Natural killer cell (primary cell): ENCODE results near the gene PTPRM. TPM values are rescaled to one million over a fixed set of nuclear protein-coding genes. Genes with fewer than 3 reads are reported as not detected.

Experiments used
- ATAC-seq, 3 donors: fragments of 150-1000 bp in 2 of 3; fragments of 200-7000 bp in 1 of 3; cut with Tn5 transposase; 1 replicate in 1 of 3; 2 replicates in 2 of 3; pipeline ENCODE4 v1.10.0; 2021; ENCODE audit warnings: mild to moderate bottlenecking in 2 of 3, moderate library complexity in 2 of 3
- DNase-seq, 2 donors: peaks; one replicate each; pipeline versions ENCODE4 v3.0.0 to v3.0.0-alpha.2; 2013 to 2021; ENCODE audit warnings: mixed read lengths in 1 of 2
- H3K27ac ChIP-seq: one replicate; pipeline ENCODE4 v1.5.1; 2013; ENCODE audit warnings: mild to moderate bottlenecking, low read length
- H3K27me3 ChIP-seq: one replicate; pipeline ENCODE4 v1.6.1; 2013; ENCODE audit warnings: low read length; ENCODE audit not compliant: control insufficient read depth, insufficient read depth
- H3K36me3 ChIP-seq: one replicate; pipeline ENCODE4 v1.6.1; 2013; ENCODE audit warnings: low read length; ENCODE audit not compliant: control insufficient read depth, insufficient read depth
- H3K4me1 ChIP-seq: one replicate; pipeline ENCODE4 v1.6.1; 2013; ENCODE audit warnings: low read length; ENCODE audit not compliant: control insufficient read depth, insufficient read depth
- H3K4me3 ChIP-seq: one replicate; pipeline ENCODE4 v1.5.1; 2013; ENCODE audit warnings: low read length
- H3K9me3 ChIP-seq: one replicate; pipeline ENCODE4 v1.6.1; 2013; ENCODE audit warnings: low read length; ENCODE audit not compliant: control insufficient read depth, insufficient read depth
- H3K27ac Mint-ChIP-seq, 2 donors: one replicate each; pipeline ENCODE4 v1.8.0; 2022; ENCODE audit warnings: mild to moderate bottlenecking in 2 of 2, mixed read lengths in 2 of 2, moderate library complexity in 1 of 2
- H3K27me3 Mint-ChIP-seq, 2 donors: one replicate each; pipeline ENCODE4 v1.8.0; 2022; ENCODE audit warnings: low read depth in 2 of 2, mixed read lengths in 2 of 2
- H3K36me3 Mint-ChIP-seq: one replicate; pipeline ENCODE4 v1.8.0; 2022; ENCODE audit warnings: mixed read lengths
- H3K4me1 Mint-ChIP-seq, 2 donors: one replicate each; pipeline ENCODE4 v1.8.0; 2022; ENCODE audit warnings: mixed read lengths in 2 of 2
- H3K4me3 Mint-ChIP-seq: one replicate; pipeline ENCODE4 v1.8.0; 2022; ENCODE audit warnings: mild to moderate bottlenecking, moderate library complexity, mixed read lengths
- H3K9me3 Mint-ChIP-seq, 2 donors: one replicate each; pipeline ENCODE4 v1.8.0; 2022; ENCODE audit warnings: mixed read lengths in 2 of 2
- WGBS: methylation state at CpG from one replicate; pipeline ENCODE4 v1.1.7; 2013; ENCODE audit warnings: missing lambda C conversion rate; ENCODE audit not compliant: insufficient coverage; 5-methylcytosine and 5-hydroxymethylcytosine counted together
- intact Hi-C: fragments of 100-400 bp; cut with micrococcal nuclease; formaldehyde crosslinking; loops from one replicate; pipeline ENCODE4 v1.14.2; 2022
- total RNA-seq, 4 donors: library from RNA; stranded (reverse); fragments of 120-200 nt in 1 of 4; gene quantifications; one replicate each; pipeline versions ENCODE4 v1.2.3 to v1.2.4, GENCODE V29; 2013 to 2022
- TF ChIP-seq, protein P1 (sequence below): fragments of 200-600 bp; IDR thresholded peaks from one replicate; pipeline ENCODE4 v1.8.0; 2022; ENCODE audit warnings: antibody characterized with exemption

The PTPRM gene
- total RNA-seq, 3 donors from 2014 or later (not counting 1 experiment from before 2014, with no cell fraction given) = 5.0 to 13.2 (median 12.1) TPM

DNA sequence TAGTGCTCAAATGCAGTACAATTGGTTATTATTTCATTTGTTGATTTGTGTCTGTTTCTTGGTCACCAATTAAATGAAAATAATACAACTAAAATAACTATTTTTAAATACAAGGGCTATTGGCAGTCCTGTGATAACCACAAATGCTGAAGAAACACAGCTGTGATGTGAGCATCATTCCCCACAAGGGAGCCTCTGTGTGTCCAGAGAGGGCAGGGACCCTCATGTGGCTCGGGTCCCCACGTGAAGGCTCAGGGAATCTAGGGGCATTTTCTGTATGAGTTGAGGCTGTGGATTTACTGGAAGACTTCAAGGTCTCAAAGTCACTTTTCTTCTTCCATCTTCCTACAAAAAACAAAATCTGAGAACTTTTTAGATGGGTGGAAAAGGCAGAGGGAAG lies 726.1 kb downstream of the PTPRM start:
- intact Hi-C loops = no loop called here
- ATAC-seq (no peak), DNase-seq (no peak)
- H3K27me3 ChIP-seq = no peaks in the 10 kb centered on the region
- H3K27me3 Mint-ChIP-seq = no peaks in the 10 kb centered on the region
- no peak overlapping the region for H3K4me3 Mint-ChIP-seq
- H3K4me3 ChIP-seq = no peak overlapping the region
- no peaks in the 10 kb centered on the region for H3K36me3 ChIP-seq
- WGBS = 79% methylated on average over 2 of the region's 2 CpGs
- H3K9me3 Mint-ChIP-seq = no peaks in the 10 kb centered on the region
- no peaks in the 10 kb centered on the region for H3K36me3 Mint-ChIP-seq
- H3K9me3 ChIP-seq = no peaks in the 10 kb centered on the region
- no peak overlapping the region for H3K27ac ChIP-seq
- H3K4me1 Mint-ChIP-seq = no peaks in the 10 kb centered on the region
- no peaks in the 10 kb centered on the region for H3K4me1 ChIP-seq
- TF ChIP-seq, protein P1, sequence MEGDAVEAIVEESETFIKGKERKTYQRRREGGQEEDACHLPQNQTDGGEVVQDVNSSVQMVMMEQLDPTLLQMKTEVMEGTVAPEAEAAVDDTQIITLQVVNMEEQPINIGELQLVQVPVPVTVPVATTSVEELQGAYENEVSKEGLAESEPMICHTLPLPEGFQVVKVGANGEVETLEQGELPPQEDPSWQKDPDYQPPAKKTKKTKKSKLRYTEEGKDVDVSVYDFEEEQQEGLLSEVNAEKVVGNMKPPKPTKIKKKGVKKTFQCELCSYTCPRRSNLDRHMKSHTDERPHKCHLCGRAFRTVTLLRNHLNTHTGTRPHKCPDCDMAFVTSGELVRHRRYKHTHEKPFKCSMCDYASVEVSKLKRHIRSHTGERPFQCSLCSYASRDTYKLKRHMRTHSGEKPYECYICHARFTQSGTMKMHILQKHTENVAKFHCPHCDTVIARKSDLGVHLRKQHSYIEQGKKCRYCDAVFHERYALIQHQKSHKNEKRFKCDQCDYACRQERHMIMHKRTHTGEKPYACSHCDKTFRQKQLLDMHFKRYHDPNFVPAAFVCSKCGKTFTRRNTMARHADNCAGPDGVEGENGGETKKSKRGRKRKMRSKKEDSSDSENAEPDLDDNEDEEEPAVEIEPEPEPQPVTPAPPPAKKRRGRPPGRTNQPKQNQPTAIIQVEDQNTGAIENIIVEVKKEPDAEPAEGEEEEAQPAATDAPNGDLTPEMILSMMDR = no peak
- no peak overlapping the region for H3K27ac Mint-ChIP-seq

DNA sequence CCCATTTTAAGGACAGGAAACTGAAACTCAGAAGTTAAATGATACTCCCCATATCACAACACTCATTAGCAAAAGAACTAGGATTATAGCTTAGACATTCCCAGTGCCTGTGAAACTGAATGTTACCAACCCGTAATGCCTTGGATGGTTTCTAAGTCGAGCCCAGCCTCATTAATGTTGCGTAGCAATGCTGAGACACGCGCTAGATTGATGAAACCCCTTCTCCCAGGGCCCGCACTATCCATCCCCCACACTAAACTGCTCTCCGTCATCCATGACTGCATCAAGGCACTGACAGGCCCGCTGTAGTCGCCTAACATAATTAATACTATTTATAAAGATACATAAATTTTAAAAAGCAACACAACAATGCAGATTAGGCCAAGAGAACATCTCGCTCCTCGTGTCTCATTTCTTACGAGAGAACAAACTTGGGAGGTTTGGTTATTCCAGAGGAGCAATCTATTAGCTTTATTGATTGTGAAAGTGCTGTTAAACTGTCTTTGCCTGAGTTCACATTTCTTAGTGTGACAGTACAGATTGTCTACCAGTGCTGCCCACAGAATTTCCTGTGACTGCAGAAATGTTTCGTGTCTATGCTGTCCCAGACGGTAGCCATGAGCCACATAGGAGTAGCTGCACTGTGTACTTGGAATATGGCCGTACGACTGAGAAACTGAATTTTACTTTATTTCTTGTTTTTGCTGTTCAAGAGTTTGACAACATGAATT lies 729.9 kb downstream of the PTPRM start:
- Mint-ChIP-seq H3K27ac (no peak overlapping the region), H3K4me1 (no peaks in the 10 kb centered on the region), H3K27me3 (no peaks in the 10 kb centered on the region), H3K4me3 (no peak overlapping the region), H3K9me3 (no peaks in the 10 kb centered on the region), H3K36me3 (no peaks in the 10 kb centered on the region)
- DNase-seq (no peak), ATAC-seq (no peak)
- Histone ChIP-seq H3K27me3 (no peaks in the 10 kb centered on the region), H3K4me1 (no peaks in the 10 kb centered on the region), H3K4me3 (no peak overlapping the region), H3K27ac (no peak overlapping the region), H3K36me3 (no peaks in the 10 kb centered on the region), H3K9me3 (no peaks in the 10 kb centered on the region)
- intact Hi-C loops = no loop called here
- WGBS = 91% methylated on average over 13 of the region's 16 CpGs
- TF ChIP-seq, protein P1 = no peak

DNA sequence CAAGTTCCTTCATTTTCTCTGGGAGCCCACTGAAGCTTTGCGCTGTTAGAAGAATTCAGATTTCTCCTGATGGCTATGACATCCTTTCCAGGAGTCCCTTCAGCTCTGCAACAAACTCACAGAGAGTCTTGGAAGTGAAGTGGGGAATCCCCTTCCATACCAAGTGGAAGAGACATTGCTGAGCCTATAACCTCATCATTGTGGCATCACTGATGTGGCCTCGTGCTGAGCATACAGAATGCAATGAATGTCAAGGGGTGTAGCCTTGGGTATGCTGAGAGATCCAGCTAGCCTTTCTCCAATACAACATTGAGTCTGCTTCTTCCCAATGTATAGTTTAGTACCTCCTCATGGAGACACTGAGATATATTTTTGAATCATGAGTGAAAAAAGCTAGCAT lies 731.1 kb downstream of the PTPRM start:
- H3K4me1 ChIP-seq = no peaks in the 10 kb centered on the region
- H3K4me3 ChIP-seq = no peak overlapping the region
- H3K36me3 Mint-ChIP-seq = no peaks in the 10 kb centered on the region
- H3K4me1 Mint-ChIP-seq = no peaks in the 10 kb centered on the region
- H3K36me3 ChIP-seq = no peaks in the 10 kb centered on the region
- no peaks in the 10 kb centered on the region for H3K9me3 ChIP-seq
- H3K27me3 Mint-ChIP-seq = no peaks in the 10 kb centered on the region
- H3K27me3 ChIP-seq = no peaks in the 10 kb centered on the region
- TF ChIP-seq, protein P1 = no peak
- no peak for ATAC-seq
- intact Hi-C loops = no loop called here
- DNase-seq = no peak
- no peak overlapping the region for H3K4me3 Mint-ChIP-seq
- no peaks in the 10 kb centered on the region for H3K9me3 Mint-ChIP-seq
- H3K27ac Mint-ChIP-seq = no peak overlapping the region
- WGBS = 92% methylated on average over 2 of the region's 2 CpGs
- H3K27ac ChIP-seq = no peak overlapping the region
